ENCODE results near the gene PTPRR.

DNA sequence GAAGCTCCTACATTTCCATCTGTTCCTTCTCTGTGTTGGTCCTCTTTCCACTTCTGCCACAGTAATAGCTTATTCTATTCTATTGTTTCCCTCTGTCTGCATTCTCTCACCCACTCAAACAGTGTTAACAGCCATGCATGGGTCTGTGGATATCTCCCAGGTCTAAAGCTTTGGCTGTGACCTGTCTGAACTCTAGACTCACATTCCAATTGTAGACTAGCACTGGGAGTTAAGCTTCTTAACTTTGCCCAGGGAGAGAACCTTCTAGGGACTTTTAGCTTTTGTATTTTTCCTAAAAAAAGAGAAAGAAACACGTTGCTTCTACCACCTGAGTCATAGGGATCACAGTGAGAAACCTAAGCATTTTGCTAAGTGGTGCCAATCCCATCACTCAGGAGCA lies 36.7 kb downstream of the PTPRR start:
- TF ChIP-seq, protein P1, sequence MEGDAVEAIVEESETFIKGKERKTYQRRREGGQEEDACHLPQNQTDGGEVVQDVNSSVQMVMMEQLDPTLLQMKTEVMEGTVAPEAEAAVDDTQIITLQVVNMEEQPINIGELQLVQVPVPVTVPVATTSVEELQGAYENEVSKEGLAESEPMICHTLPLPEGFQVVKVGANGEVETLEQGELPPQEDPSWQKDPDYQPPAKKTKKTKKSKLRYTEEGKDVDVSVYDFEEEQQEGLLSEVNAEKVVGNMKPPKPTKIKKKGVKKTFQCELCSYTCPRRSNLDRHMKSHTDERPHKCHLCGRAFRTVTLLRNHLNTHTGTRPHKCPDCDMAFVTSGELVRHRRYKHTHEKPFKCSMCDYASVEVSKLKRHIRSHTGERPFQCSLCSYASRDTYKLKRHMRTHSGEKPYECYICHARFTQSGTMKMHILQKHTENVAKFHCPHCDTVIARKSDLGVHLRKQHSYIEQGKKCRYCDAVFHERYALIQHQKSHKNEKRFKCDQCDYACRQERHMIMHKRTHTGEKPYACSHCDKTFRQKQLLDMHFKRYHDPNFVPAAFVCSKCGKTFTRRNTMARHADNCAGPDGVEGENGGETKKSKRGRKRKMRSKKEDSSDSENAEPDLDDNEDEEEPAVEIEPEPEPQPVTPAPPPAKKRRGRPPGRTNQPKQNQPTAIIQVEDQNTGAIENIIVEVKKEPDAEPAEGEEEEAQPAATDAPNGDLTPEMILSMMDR (IDR thresholded peaks at IDR 0.05) = no peak
- TF ChIP-seq POLR2A (IDR thresholded peaks at IDR 0.05; ENCODE audit: low read depth) = no peak

Measured in esophagus muscularis mucosa (tissue), 3 donors.